Activated CD8-positive, alpha-beta T cell treated with anti-CD3 and anti-CD28 coated beads for 36 hours (primary cell): ENCODE data around the gene EIF3K. TPM values are rescaled to one million over a fixed set of nuclear protein-coding genes. Genes with fewer than 3 reads are reported as not detected.

Experiments used
- ATAC-seq: fragments of 200-7000 bp; cut with Tn5 transposase; one replicate; pipeline ENCODE4 v1.10.0; 2021; ENCODE audit warnings: mild to moderate bottlenecking, moderate library complexity
- CTCF ChIA-PET: fragments of 350-600 bp; sonication (Branson Sonifier 250); formaldehyde crosslinking; loops from one replicate; lab custom pipeline; 2021; ENCODE audit warnings: antibody characterized with exemption; lab: Charles Lee
- POLR2A ChIA-PET: fragments of 350-600 bp; sonication (Branson Sonifier 250); formaldehyde crosslinking; loops from one replicate; lab custom pipeline; 2021; ENCODE audit warnings: antibody characterized with exemption; lab: Charles Lee
- DNase-seq: peaks from one replicate; pipeline ENCODE4 v3.0.0-alpha.2; 2020
- H3K27ac Mint-ChIP-seq: one replicate; pipeline ENCODE4 v1.8.0; 2021; ENCODE audit warnings: mild to moderate bottlenecking, mixed read lengths
- H3K27me3 Mint-ChIP-seq: one replicate; pipeline ENCODE4 v1.8.0; 2021; ENCODE audit warnings: mixed read lengths
- H3K36me3 Mint-ChIP-seq: one replicate; pipeline ENCODE4 v1.8.0; 2021; ENCODE audit warnings: low read depth, mixed read lengths
- H3K4me1 Mint-ChIP-seq: one replicate; pipeline ENCODE4 v1.8.0; 2021; ENCODE audit warnings: low read depth, mixed read lengths
- H3K4me3 Mint-ChIP-seq: one replicate; pipeline ENCODE4 v1.8.0; 2021; ENCODE audit warnings: mild to moderate bottlenecking, moderate library complexity, mixed read lengths
- H3K9me3 Mint-ChIP-seq: one replicate; pipeline ENCODE4 v1.8.0; 2021; ENCODE audit warnings: mixed read lengths
- CTCF ChIP-seq: fragments of 200-600 bp; IDR thresholded peaks from one replicate; pipeline ENCODE4 v1.8.0; 2022; ENCODE audit warnings: antibody characterized with exemption, mild to moderate bottlenecking
- intact Hi-C: fragments of 100-400 bp; cut with micrococcal nuclease; formaldehyde crosslinking; loops from one replicate; pipeline ENCODE4 v1.10.0; 2022
- total RNA-seq, 2 experiments: library from RNA; stranded (reverse); gene quantifications; one replicate each; pipeline ENCODE4 v1.2.3, GENCODE V29; 2021

EIF3K gene
- total RNA-seq, 2 experiments from 2014 or later: 306 to 308 TPM

DNA sequence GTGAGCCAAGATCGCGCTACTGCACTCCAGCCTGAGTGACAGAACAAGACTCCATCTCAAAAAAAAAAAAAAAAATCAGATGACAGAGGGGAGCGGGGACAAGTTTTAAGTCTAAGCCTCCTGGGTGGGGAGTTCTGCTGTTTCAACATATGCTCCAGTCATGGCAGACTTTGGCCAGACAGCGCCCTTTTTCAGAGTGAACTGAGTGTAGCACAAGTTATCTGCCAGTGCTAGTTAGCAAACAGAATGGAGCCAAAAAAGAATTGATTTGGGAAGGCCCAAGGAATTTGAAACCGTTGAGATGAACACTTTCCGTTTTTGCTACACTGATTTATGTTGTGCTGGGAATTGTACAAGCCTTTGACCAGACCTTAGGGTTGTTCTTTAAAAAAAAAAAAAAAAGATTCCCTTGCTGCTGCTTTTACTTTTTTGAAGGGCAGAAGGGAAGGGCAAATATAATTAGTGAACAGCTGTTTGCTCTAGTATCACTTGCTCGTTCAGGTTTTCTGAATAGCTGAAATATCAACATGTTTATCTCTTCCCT, 34.1 kb downstream of the EIF3K start:
- Mint-ChIP-seq H3K27me3 (peaks cover 11% of the 10 kb centered on the region), H3K4me1 (peaks cover 85% of the 10 kb centered on the region), H3K27ac (no peak overlapping the region), H3K9me3 (no peaks in the 10 kb centered on the region), H3K36me3 (peaks cover 37% of the 10 kb centered on the region), H3K4me3 (no peak overlapping the region)
- TF ChIP-seq CTCF: no peak
- CTCF ChIA-PET: interaction anchor here (2.0 kb wide), 1 partner anchor 19 kb away, joined by 6 read pairs; no protein-coding TSS in a partner anchor
- intact Hi-C loops: no loop called here
- ATAC-seq: no peak
- POLR2A ChIA-PET: interaction anchor here (0.7 to 0.9 kb wide), 2 partner anchors 18 to 213 kb away, joined by 3 read pairs; no protein-coding TSS in a partner anchor
- DNase-seq: no peak

GRCh38 chr19:38654628-38655055, 35.7 kb downstream of the EIF3K start:
- TF ChIP-seq CTCF: no peak
- H3K9me3 Mint-ChIP-seq: no peaks in the 10 kb centered on the region
- H3K27ac Mint-ChIP-seq: peak overlapping the region; percentile 86
- intact Hi-C loops: no loop called here
- H3K36me3 Mint-ChIP-seq: peaks cover 31% of the 10 kb centered on the region
- POLR2A ChIA-PET: no interaction called here
- H3K27me3 Mint-ChIP-seq: peaks cover 3% of the 10 kb centered on the region
- CTCF ChIA-PET: interaction anchor here (1.0 to 2.4 kb wide), 2 partner anchors 20 to 276 kb away, joined by 3 to 6 read pairs; partner anchors contain the start of genes MRPS12 and SARS2
- DNase-seq (no peak), ATAC-seq (no peak)
- H3K4me3 Mint-ChIP-seq: no peak overlapping the region
- H3K4me1 Mint-ChIP-seq: peaks cover 80% of the 10 kb centered on the region

- peak; percentile 85 for ATAC-seq
- Mint-ChIP-seq H3K4me3 (peak overlapping the region; percentile 33), H3K36me3 (peaks cover 32% of the 10 kb centered on the region), H3K27me3 (peaks cover 1% of the 10 kb centered on the region), H3K27ac (peak overlapping the region; percentile 86), H3K4me1 (peaks cover 74% of the 10 kb centered on the region), H3K9me3 (no peaks in the 10 kb centered on the region)
- ChIA-PET CTCF (interaction anchor here (1.0 to 2.4 kb wide), 5 partner anchors 18 to 275 kb away, joined by 3 to 13 read pairs (median 3); partner anchors contain the start of genes MRPS12 and SARS2), POLR2A (no interaction called here)
- no peak for TF ChIP-seq CTCF
- DNase-seq: peak; percentile 75
- intact Hi-C loops: no loop called here
Observed at GRCh38 chr19:38655148-38655824, 36.3 kb downstream of the EIF3K start.

DNA sequence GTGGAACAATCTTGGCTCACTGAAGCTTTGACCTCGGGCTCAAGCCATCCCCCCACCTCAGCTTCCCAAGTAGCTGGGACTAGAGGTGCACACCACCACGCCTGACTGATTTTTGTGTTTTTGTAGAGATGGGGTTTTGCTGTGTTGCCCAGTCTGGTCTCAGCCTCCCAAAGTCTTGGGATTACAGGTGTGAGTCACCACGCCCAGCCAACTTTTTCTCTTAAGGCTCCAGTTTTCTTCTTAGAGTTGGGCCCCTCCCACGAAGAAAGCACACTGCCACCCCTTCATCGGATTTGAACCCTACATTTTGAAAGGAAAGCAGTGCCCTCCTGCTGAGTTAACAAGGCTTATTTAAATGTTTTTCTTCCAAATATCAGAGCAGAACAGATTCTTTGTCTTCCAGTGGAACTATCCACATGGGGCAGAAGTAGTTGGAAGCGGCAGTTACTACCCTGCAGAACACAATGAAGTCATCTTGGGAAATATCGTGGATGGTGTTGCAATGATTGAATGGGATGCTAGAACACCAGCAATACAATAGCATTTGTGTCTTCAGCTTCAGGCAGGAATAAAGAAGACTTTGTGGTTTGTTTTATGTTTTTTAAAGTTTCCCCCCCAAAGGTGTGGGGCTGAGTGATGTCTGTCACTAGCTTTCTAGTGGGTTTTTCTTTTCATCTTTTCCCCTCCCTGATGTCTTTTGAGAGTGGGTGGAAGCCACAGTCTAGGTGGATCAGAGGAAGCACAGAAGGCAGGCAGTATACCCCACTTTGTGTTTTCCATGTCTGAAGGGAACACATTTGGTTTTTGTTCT, 37.4 kb downstream of the EIF3K start:
- Mint-ChIP-seq H3K36me3 (peaks cover 37% of the 10 kb centered on the region), H3K4me3 (peak overlapping the region; percentile 40), H3K27me3 (peaks cover 1% of the 10 kb centered on the region), H3K9me3 (no peaks in the 10 kb centered on the region), H3K4me1 (peaks cover 63% of the 10 kb centered on the region), H3K27ac (peak overlapping the region; percentile 91)
- intact Hi-C loops: no loop called here
- no peak for TF ChIP-seq CTCF
- DNase-seq: peak; percentile 62
- ChIA-PET CTCF (interaction anchor here (1.0 to 2.4 kb wide), 8 partner anchors 19 to 74 kb away, joined by 3 to 13 read pairs (median 3); no protein-coding TSS in a partner anchor), POLR2A (interaction anchor here (1.2 to 2.2 kb wide), 3 partner anchors 10 to 37 kb away, joined by 3 to 7 read pairs (median 3); no protein-coding TSS in a partner anchor)
- ATAC-seq: peak; percentile 50
